NT2/D1 (cell line): ENCODE results near the gene ZFP64.
A peak's percentile ranks its signal among the peaks of the same experiment; 100 is the strongest.

Experiments used
- DNase-seq: peaks from one replicate; pipeline ENCODE4 v3.0.0-alpha.2; 2011; ENCODE audit warnings: low read depth, low spot score
- H3K27me3 ChIP-seq: 2 replicates; pipeline ENCODE4 v1.6.0; 2011; ENCODE audit warnings: mild to moderate bottlenecking; ENCODE audit not compliant: insufficient read length, insufficient read depth
- H3K36me3 ChIP-seq: 2 replicates; pipeline ENCODE4 v1.6.1; 2011; ENCODE audit warnings: mild to moderate bottlenecking, low read length, mixed read lengths; ENCODE audit not compliant: insufficient read depth, insufficient read length
- H3K4me1 ChIP-seq: 2 replicates; pipeline ENCODE4 v1.5.1; 2011; ENCODE audit not compliant: insufficient read depth, insufficient read length
- H3K4me3 ChIP-seq: 2 replicates; pipeline ENCODE4 v1.5.1; 2011; ENCODE audit warnings: low read depth; ENCODE audit not compliant: insufficient read length
- H3K9ac ChIP-seq: 2 replicates; pipeline ENCODE4 v1.6.0; 2011; ENCODE audit warnings: low read depth; ENCODE audit not compliant: insufficient read length
- H3K9me3 ChIP-seq: 2 replicates; pipeline ENCODE4 v1.5.1; 2011; ENCODE audit warnings: mild to moderate bottlenecking, low read length; ENCODE audit not compliant: insufficient read depth
- SUZ12 ChIP-seq: IDR thresholded peaks from 2 replicates; pipeline ENCODE4 v1.6.1; 2011; ENCODE audit not compliant: insufficient read length, insufficient read depth; ENCODE audit errors: extremely low read depth
- YY1 ChIP-seq: IDR thresholded peaks from 2 replicates; pipeline ENCODE4 v1.6.1; 2011; ENCODE audit not compliant: insufficient read length, insufficient read depth
- ZNF274 ChIP-seq: IDR thresholded peaks from 2 replicates; pipeline ENCODE4 v1.6.1; 2011; ENCODE audit warnings: mild to moderate bottlenecking, low read depth, low read length

The ZFP64 gene

GRCh38 chr20:52124821-52125220 lies 66.8 kb downstream of the ZFP64 start:
- no peaks in the 10 kb centered on the region; the same call in 1 of the 2 replicates for H3K9me3 ChIP-seq
- H3K4me3 ChIP-seq, result no peak overlapping the region
- no peak overlapping the region for H3K9ac ChIP-seq
- H3K4me1 ChIP-seq, result no peaks in the 10 kb centered on the region
- no peaks in the 10 kb centered on the region for H3K27me3 ChIP-seq
- H3K36me3 ChIP-seq, result no peaks in the 10 kb centered on the region
- no peak for TF ChIP-seq ZNF274
- no peak for TF ChIP-seq YY1
- no peak for TF ChIP-seq SUZ12
- DNase-seq, result no peak

- TF ChIP-seq SUZ12 (no peak), YY1 (no peak), ZNF274 (no peak)
- no peaks in the 10 kb centered on the region for H3K36me3 ChIP-seq
- no peak for DNase-seq
- peaks cover 7% of the 10 kb centered on the region; the same call in 1 of the 2 replicates for H3K9me3 ChIP-seq
- no peak overlapping the region for H3K4me3 ChIP-seq
- H3K27me3 ChIP-seq, result no peaks in the 10 kb centered on the region
- H3K4me1 ChIP-seq, result no peaks in the 10 kb centered on the region
- H3K9ac ChIP-seq, result no peak overlapping the region
Observed at GRCh38 chr20:52118696-52119095, 72.9 kb downstream of the ZFP64 start.

GRCh38 chr20:52118016-52118623 lies 73.5 kb downstream of the ZFP64 start:
- TF ChIP-seq YY1 (no peak), ZNF274 (no peak)
- DNase-seq, result no peak

GRCh38 chr20:52110456-52110855 lies 81.1 kb downstream of the ZFP64 start:
- Histone ChIP-seq H3K4me3 (no peak overlapping the region), H3K4me1 (no peaks in the 10 kb centered on the region)
- TF ChIP-seq SUZ12, result no peak
- no peak for TF ChIP-seq ZNF274
- TF ChIP-seq YY1, result no peak

More at GRCh38 chr20:52118016-52118623, 73.5 kb downstream of the ZFP64 start:
- Histone ChIP-seq H3K36me3 (no peaks in the 10 kb centered on the region), H3K27me3 (no peaks in the 10 kb centered on the region), H3K9me3 (peaks cover 7% of the 10 kb centered on the region; the same call in 1 of the 2 replicates), H3K4me3 (no peak overlapping the region), H3K9ac (no peak overlapping the region), H3K4me1 (no peaks in the 10 kb centered on the region)

GRCh38 chr20:52105442-52106422 lies 85.8 kb downstream of the ZFP64 start:
- no peaks in the 10 kb centered on the region for H3K9me3 ChIP-seq
- peak overlapping the region; percentile 55 for H3K4me3 ChIP-seq
- peak overlapping the region; percentile 65 for H3K9ac ChIP-seq
- H3K27me3 ChIP-seq, result peaks cover 39% of the 10 kb centered on the region
- H3K4me1 ChIP-seq, result peaks cover 4% of the 10 kb centered on the region
- peaks cover 4% of the 10 kb centered on the region for H3K36me3 ChIP-seq
- peak; percentile 84 for DNase-seq
- TF ChIP-seq SUZ12, result no peak
- TF ChIP-seq ZNF274, result no peak
- TF ChIP-seq YY1, result no peak

More at GRCh38 chr20:52110456-52110855, 81.1 kb downstream of the ZFP64 start:
- H3K9me3 ChIP-seq, result no peaks in the 10 kb centered on the region
- no peak for DNase-seq
- no peaks in the 10 kb centered on the region for H3K36me3 ChIP-seq
- no peak overlapping the region for H3K9ac ChIP-seq
- peaks cover 17% of the 10 kb centered on the region for H3K27me3 ChIP-seq

GRCh38 chr20:52104546-52105441 lies 86.8 kb downstream of the ZFP64 start:
- H3K4me3 ChIP-seq, result peak overlapping the region; percentile 55
- TF ChIP-seq SUZ12, result no peak
- no peak for TF ChIP-seq ZNF274
- TF ChIP-seq YY1, result no peak
- peak overlapping the region; percentile 65 for H3K9ac ChIP-seq
- H3K36me3 ChIP-seq, result peaks cover 5% of the 10 kb centered on the region
- H3K9me3 ChIP-seq, result no peaks in the 10 kb centered on the region
- peaks cover 37% of the 10 kb centered on the region for H3K27me3 ChIP-seq
- DNase-seq, result peak; percentile 72
- peaks cover 4% of the 10 kb centered on the region for H3K4me1 ChIP-seq
